Fibroblast of villous mesenchyme (primary cell): Measurements from ENCODE around the gene NDE1. TPM values are rescaled to one million over a fixed set of nuclear protein-coding genes. Genes with fewer than 3 reads are reported as not detected.
"Not testable (repeated sequence)": the region's sequence is repeated elsewhere in the genome, so short reads cannot be mapped to it uniquely, and the experiment has no call there.

Source experiments
- DNase-seq: peaks from one replicate; pipeline ENCODE4 v3.0.0-alpha.2; 2010; ENCODE audit warnings: low read depth
- H3K4me3 ChIP-seq: 2 replicates; pipeline ENCODE4 v1.5.1; 2011; ENCODE audit warnings: low read depth, mild to moderate bottlenecking, low read length
- total RNA-seq: library from RNA; depleted of rRNA; stranded (reverse); fragments of >200 nt; gene quantifications from 2 replicates; pipeline ENCODE4 v1.2.3, GENCODE V29; 2012
- TF ChIP-seq, protein P1 (sequence below): IDR thresholded peaks from 2 replicates; pipeline ENCODE4 v1.5.1; 2012; ENCODE audit warnings: low read depth, mild to moderate bottlenecking, low read length; ENCODE audit not compliant: insufficient read depth

NDE1 gene
- total RNA-seq, 1 donor: 43.2 TPM

GRCh38 chr16:15640966-15641365 is 9.1 kb upstream of the NDE1 start:
- TF ChIP-seq, protein P1, sequence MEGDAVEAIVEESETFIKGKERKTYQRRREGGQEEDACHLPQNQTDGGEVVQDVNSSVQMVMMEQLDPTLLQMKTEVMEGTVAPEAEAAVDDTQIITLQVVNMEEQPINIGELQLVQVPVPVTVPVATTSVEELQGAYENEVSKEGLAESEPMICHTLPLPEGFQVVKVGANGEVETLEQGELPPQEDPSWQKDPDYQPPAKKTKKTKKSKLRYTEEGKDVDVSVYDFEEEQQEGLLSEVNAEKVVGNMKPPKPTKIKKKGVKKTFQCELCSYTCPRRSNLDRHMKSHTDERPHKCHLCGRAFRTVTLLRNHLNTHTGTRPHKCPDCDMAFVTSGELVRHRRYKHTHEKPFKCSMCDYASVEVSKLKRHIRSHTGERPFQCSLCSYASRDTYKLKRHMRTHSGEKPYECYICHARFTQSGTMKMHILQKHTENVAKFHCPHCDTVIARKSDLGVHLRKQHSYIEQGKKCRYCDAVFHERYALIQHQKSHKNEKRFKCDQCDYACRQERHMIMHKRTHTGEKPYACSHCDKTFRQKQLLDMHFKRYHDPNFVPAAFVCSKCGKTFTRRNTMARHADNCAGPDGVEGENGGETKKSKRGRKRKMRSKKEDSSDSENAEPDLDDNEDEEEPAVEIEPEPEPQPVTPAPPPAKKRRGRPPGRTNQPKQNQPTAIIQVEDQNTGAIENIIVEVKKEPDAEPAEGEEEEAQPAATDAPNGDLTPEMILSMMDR: no peak
- no peak overlapping the region for H3K4me3 ChIP-seq
- no peak for DNase-seq

GRCh38 chr16:15641753-15642556 is 8.1 kb upstream of the NDE1 start:
- DNase-seq: no peak
- peak overlapping the region; percentile 97 for H3K4me3 ChIP-seq
- TF ChIP-seq, protein P1: no peak

GRCh38 chr16:15642557-15643047 is 7.4 kb upstream of the NDE1 start:
- DNase-seq: peak; percentile 66
- TF ChIP-seq, protein P1: peak; percentile 46
- peak overlapping the region; percentile 97 for H3K4me3 ChIP-seq

DNA sequence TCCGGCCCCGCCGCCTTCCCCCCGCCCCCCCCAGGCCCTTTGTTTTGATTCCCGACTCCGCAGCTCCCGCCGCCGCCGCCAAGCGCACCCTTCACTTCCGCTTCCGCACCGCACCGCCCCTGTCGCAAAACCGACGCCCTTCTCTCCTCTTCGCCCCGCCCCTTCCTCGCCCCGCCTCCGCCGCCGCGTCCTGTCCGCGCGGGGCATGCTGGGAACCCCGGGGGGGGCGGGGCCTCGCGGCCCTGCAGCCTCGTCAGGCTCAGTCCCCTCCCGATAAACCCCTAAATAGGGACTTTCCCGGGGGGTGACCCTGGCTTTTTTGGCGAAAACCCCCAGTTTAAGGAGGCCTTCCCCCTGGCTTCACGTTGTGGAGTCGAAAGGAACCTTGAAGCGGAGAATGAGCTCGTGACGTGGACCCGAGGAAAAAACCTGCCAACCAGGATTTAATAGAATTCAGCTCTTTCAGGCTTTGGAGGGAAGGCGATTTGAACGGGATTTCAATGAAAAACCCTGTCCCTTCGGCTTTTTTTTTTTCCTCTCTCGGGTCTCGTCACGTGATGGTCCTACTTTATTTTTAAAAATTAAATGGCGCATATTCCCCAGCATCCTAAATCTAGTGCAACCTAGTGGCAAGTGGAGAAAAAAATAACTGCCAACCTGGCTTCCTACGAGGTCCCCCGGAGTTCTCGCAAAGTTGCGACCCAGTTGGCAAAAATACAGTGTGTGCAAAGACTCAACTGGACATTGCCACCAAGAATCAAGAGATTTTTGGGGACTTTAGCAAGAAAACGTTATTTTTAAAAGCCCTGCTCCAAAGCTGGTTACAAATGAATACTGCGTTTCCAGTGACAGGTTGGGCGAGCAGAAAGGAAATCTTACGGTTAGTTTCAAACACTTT is 6.7 kb upstream of the NDE1 start, which contains the start of gene MARF1:
TSS of gene MARF1 (minus strand) at position 107 of the 898 bp plus-strand sequence. CDS start 3,921 bp downstream, outside the sequence.
- peak; percentile 95 for DNase-seq
- TF ChIP-seq, protein P1: peak; percentile 46
- peak within 1 kb of the TSS; percentile 97 for H3K4me3 ChIP-seq

DNA sequence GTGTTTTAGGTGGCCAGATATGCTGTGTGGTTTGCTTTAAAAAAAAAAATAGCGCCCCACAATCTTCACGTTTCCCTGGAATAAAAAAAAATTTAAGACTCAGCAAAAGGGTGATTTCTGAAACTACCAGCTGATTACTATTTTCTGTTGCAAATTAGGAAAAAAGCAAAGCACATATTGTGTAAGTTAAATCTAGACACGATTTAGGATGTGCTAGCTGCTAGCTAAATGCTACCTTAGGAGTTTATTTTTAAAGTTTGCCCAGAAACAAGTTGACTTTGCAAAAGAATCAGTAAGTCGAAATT is 6.1 kb upstream of the NDE1 start:
- no peak for DNase-seq
- peak overlapping the region; percentile 97 for H3K4me3 ChIP-seq

GRCh38 chr16:15644267-15644961 is 5.6 kb upstream of the NDE1 start:
- DNase-seq: peak; percentile 33
- TF ChIP-seq, protein P1: no peak
- no peak overlapping the region for H3K4me3 ChIP-seq

More for the DNA sequence above, 6.1 kb upstream of the NDE1 start:
- TF ChIP-seq, protein P1: no peak

DNA sequence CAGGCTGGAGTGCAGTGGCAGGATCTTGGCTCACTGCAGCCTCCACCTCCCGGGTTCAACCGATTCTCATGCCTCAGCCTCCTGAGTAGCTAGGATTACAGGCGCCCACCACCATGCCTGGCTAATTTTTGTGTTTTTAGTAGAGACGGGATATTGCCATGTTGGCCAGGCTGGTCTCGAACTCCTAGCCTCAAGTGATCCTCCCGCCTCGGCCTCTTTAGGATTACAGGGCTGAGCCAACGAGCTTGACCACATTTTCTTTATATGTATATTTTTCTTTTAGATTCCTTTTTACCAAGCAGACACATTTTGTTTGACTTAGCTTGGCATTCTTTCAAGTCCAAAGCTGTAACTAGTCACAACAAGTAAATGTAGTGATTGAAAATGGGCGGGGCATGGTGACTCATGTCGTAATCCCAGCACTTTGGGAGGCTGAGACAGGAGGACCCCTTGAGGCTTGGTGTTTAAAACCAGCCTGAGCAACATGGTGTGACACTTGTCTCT is 5.0 kb upstream of the NDE1 start:
- DNase-seq: peak; percentile 77
- not testable (repeated sequence) for H3K4me3 ChIP-seq

- not testable (repeated sequence) for H3K4me3 ChIP-seq, DNase-seq
Measured at GRCh38 chr16:15646557-15647293, 3.3 kb upstream of the NDE1 start.
